GM23338 (cell line): Measurements from ENCODE around the gene MAPKBP1. TPM values are rescaled to one million over a fixed set of nuclear protein-coding genes. Genes with fewer than 3 reads are reported as not detected.

Experiments
- ATAC-seq: fragments of 200-7000 bp; cut with Tn5 transposase; 3 replicates; pipeline ENCODE4 v1.9.1; 2020
- DNase-seq: peaks from one replicate; pipeline ENCODE4 v3.0.0-alpha.2; 2015; ENCODE audit warnings: low spot score
- H2AFZ ChIP-seq: fragments of 200-600 bp; sonication (generic); 2 replicates; pipeline ENCODE4 v1.8.0; 2016; ENCODE audit warnings: antibody characterized with exemption, mild to moderate bottlenecking, moderate library complexity
- H3F3A ChIP-seq: fragments of 200-600 bp; sonication (generic); replicated peaks from 2 replicates; pipeline ENCODE4 v1.8.0; 2017; ENCODE audit warnings: antibody characterized with exemption, mixed run types, low read depth
- H3K27ac ChIP-seq: fragments of 200-600 bp; sonication (generic); 2 replicates; pipeline ENCODE4 v1.6.1; 2016; ENCODE audit warnings: low read depth
- H3K27me3 ChIP-seq: fragments of 200-600 bp; sonication (generic); 2 replicates; pipeline ENCODE4 v1.8.0; 2016; ENCODE audit warnings: mild to moderate bottlenecking, mixed run types, moderate library complexity; ENCODE audit not compliant: insufficient read depth
- H3K36me3 ChIP-seq: fragments of 200-600 bp; sonication (generic); 2 replicates; pipeline ENCODE4 v1.8.0; 2016; ENCODE audit warnings: mild to moderate bottlenecking; ENCODE audit not compliant: insufficient read depth
- H3K4me1 ChIP-seq: fragments of 200-600 bp; sonication (generic); 2 replicates; pipeline ENCODE4 v1.8.0; 2016; ENCODE audit warnings: mild to moderate bottlenecking, moderate library complexity; ENCODE audit not compliant: insufficient read depth
- H3K4me2 ChIP-seq: fragments of 200-600 bp; sonication (generic); 2 replicates; pipeline ENCODE4 v1.7.1; 2017; ENCODE audit warnings: mixed run types
- H3K4me3 ChIP-seq: fragments of 200-600 bp; sonication (generic); 2 replicates; pipeline ENCODE4 v1.6.1; 2016; ENCODE audit warnings: mixed run types
- H3K79me2 ChIP-seq: fragments of 200-600 bp; sonication (generic); replicated peaks from 2 replicates; pipeline ENCODE4 v1.8.0; 2017; ENCODE audit warnings: mild to moderate bottlenecking; ENCODE audit not compliant: insufficient read depth
- H3K9me2 ChIP-seq: fragments of 200-600 bp; sonication (generic); 2 replicates; pipeline ENCODE4 v1.8.0; 2017; ENCODE audit not compliant: insufficient read depth
- H4K20me1 ChIP-seq: fragments of 200-600 bp; sonication (generic); replicated peaks from 2 replicates; pipeline ENCODE4 v1.8.0; 2017; ENCODE audit warnings: mild to moderate bottlenecking; ENCODE audit not compliant: insufficient read depth
- H3K27ac Mint-ChIP-seq: 2 replicates; pipeline ENCODE4 v1.8.0; 2020; ENCODE audit warnings: inconsistent platforms, mild to moderate bottlenecking, moderate library complexity, mixed read lengths
- H3K27me3 Mint-ChIP-seq: 3 replicates; pipeline ENCODE4 v1.8.0; 2022; ENCODE audit warnings: low read depth, mild to moderate bottlenecking, moderate library complexity, mixed read lengths, inconsistent platforms; ENCODE audit not compliant: insufficient read depth, poor library complexity
- H3K36me3 Mint-ChIP-seq: 3 replicates; pipeline ENCODE4 v1.8.0; 2021; ENCODE audit warnings: low read depth, mild to moderate bottlenecking, inconsistent platforms, moderate library complexity, mixed read lengths
- H3K4me1 Mint-ChIP-seq: 3 replicates; pipeline ENCODE4 v1.8.0; 2020; ENCODE audit warnings: mild to moderate bottlenecking, inconsistent platforms, mixed read lengths
- H3K4me3 Mint-ChIP-seq: 3 replicates; pipeline ENCODE4 v1.8.0; 2021; ENCODE audit warnings: moderate library complexity, mild to moderate bottlenecking, inconsistent platforms, mixed read lengths
- H3K9me3 Mint-ChIP-seq: 3 replicates; pipeline ENCODE4 v1.8.0; 2020; ENCODE audit warnings: moderate library complexity, mild to moderate bottlenecking, inconsistent platforms, mixed read lengths
- CREB1 ChIP-seq: fragments of 250-450 bp; sonication (Bioruptor Pico); IDR thresholded peaks from 2 replicates; pipeline ENCODE4 v1.5.0; 2020; ENCODE audit warnings: low read depth, mild to moderate bottlenecking, moderate library complexity
- ETS1 ChIP-seq: IDR thresholded peaks from 2 replicates; pipeline ENCODE4 v1.6.1; 2016; ENCODE audit warnings: antibody characterized with exemption
- EZH2 ChIP-seq: fragments of 200-600 bp; sonication (generic); IDR thresholded peaks from one replicate; pipeline ENCODE4 v1.8.0; 2017; ENCODE audit warnings: antibody characterized with exemption, mild to moderate bottlenecking, low read depth; ENCODE audit not compliant: unreplicated experiment
- EZH2phosphoT487 ChIP-seq: fragments of 200-600 bp; sonication (generic); IDR thresholded peaks from one replicate; pipeline ENCODE4 v1.8.1; 2018; ENCODE audit warnings: antibody characterized with exemption; ENCODE audit not compliant: unreplicated experiment
- JUNB ChIP-seq: IDR thresholded peaks from one replicate; pipeline ENCODE4 v1.6.1; 2016; ENCODE audit warnings: antibody characterized with exemption; ENCODE audit not compliant: unreplicated experiment
- NANOG ChIP-seq: IDR thresholded peaks from 2 replicates; pipeline ENCODE4 v1.6.1; 2016; ENCODE audit warnings: antibody characterized with exemption, borderline replicate concordance
- POLR2AphosphoS5 ChIP-seq: IDR thresholded peaks from 2 replicates; pipeline ENCODE4 v1.6.1; 2016; ENCODE audit warnings: antibody characterized with exemption, low read depth
- REST ChIP-seq: IDR thresholded peaks from one replicate; pipeline ENCODE4 v1.6.1; 2018; ENCODE audit warnings: antibody characterized with exemption; ENCODE audit not compliant: unreplicated experiment
- STAT1 ChIP-seq: IDR thresholded peaks from one replicate; pipeline ENCODE4 v1.6.1; 2016; ENCODE audit warnings: antibody characterized with exemption; ENCODE audit not compliant: unreplicated experiment
- ZNF114 ChIP-seq: fragments of 250-450 bp; sonication (Bioruptor Pico); IDR thresholded peaks from 2 replicates; pipeline ENCODE4 v1.5.0; 2020; ENCODE audit warnings: mild to moderate bottlenecking, moderate library complexity
- ZNF331 ChIP-seq: fragments of 250-450 bp; sonication (Bioruptor Pico); IDR thresholded peaks from 2 replicates; pipeline ENCODE4 v1.5.0; 2020; ENCODE audit warnings: low read depth, mild to moderate bottlenecking, moderate library complexity
- polyA plus RNA-seq: library from polyadenylated mRNA; unstranded; fragments of >200 nt; fragmentation: Nextera tagmentation; extraction: Ambion mirVana; gene quantifications from 2 replicates; pipeline ENCODE4 v1.2.1, GENCODE V29; 2016
- total RNA-seq: library from RNA; depleted of rRNA; stranded (reverse); fragments of >200 nt; shearing (Covaris generic); gene quantifications from 2 replicates; pipeline ENCODE4 v1.2.3, GENCODE V29; 2014
- TF ChIP-seq, protein P1 (sequence below), 2 experiments: fragments of 200-600 bp in 1 of 2; sonication (generic) in 1 of 2; conservative IDR thresholded peaks; 2 replicates each; pipeline versions ENCODE4 v1.5.1 to v1.6.1; 2016 to 2017; ENCODE audit warnings: antibody characterized with exemption in 2 of 2, low read depth in 2 of 2, mild to moderate bottlenecking in 2 of 2, moderate library complexity in 1 of 2
- TF ChIP-seq, protein P2 (sequence below): fragments of 250-450 bp; sonication (Bioruptor Pico); IDR thresholded peaks from 2 replicates; pipeline ENCODE4 v1.5.0; 2020; ENCODE audit warnings: mild to moderate bottlenecking, moderate library complexity

The MAPKBP1 gene
- total and polyA plus RNA-seq, 2 experiments from 2014 or later, result 1.9 to 8.9 TPM

DNA sequence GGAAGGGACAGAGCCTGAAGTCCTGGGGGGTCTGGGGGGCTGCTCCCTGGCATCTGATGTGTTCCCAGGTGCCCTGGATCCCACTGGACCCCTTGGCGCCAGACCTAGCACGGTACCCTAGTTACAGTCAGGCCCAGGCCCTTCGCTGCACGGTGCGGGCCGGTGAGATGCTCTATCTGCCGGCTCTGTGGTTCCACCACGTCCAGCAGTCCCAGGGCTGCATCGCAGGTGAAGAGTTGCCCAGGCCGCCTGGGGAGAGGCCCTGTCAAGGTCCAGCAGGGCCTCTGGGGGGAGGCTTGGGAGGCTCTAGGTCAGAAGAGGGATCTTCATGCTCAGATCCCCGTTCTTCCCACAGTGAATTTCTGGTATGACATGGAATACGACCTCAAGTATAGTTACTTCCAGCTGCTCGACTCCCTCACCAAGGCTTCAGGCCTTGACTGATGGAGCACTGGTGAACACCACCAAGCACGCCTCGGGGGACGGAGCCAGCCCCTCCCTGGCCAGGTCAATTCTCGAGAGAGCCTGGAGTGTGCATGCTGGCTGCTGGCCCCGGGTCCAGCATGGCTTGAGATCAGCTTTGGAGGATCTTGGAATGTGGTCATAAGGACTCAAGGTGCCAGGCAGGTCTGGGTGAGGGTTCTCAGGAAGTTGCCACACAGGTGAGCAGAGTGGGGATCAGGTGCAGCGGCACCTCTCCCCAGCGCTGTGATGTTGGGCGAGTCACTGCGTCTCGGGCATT lies 62.6 kb downstream of the MAPKBP1 start:
- Histone ChIP-seq H3K36me3 (no peaks in the 10 kb centered on the region; the same call in 1 of the 2 replicates), H3K4me2 (no peak overlapping the region), H3K27ac (no peak overlapping the region), H3K27me3 (no peaks in the 10 kb centered on the region), H2AFZ (no peak overlapping the region), H4K20me1 (no peaks in the 10 kb centered on the region; the same call in 1 of the 2 replicates), H3K9me2 (no peaks in the 10 kb centered on the region), H3F3A (no peaks in the 10 kb centered on the region), H3K4me1 (no peaks in the 10 kb centered on the region), H3K4me3 (no peak overlapping the region), H3K79me2 (no peaks in the 10 kb centered on the region)
- H3K27me3 Mint-ChIP-seq, result peaks cover 8% of the 10 kb centered on the region
- TF ChIP-seq, protein P1, sequence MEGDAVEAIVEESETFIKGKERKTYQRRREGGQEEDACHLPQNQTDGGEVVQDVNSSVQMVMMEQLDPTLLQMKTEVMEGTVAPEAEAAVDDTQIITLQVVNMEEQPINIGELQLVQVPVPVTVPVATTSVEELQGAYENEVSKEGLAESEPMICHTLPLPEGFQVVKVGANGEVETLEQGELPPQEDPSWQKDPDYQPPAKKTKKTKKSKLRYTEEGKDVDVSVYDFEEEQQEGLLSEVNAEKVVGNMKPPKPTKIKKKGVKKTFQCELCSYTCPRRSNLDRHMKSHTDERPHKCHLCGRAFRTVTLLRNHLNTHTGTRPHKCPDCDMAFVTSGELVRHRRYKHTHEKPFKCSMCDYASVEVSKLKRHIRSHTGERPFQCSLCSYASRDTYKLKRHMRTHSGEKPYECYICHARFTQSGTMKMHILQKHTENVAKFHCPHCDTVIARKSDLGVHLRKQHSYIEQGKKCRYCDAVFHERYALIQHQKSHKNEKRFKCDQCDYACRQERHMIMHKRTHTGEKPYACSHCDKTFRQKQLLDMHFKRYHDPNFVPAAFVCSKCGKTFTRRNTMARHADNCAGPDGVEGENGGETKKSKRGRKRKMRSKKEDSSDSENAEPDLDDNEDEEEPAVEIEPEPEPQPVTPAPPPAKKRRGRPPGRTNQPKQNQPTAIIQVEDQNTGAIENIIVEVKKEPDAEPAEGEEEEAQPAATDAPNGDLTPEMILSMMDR (conservative IDR thresholded peaks at IDR 0.05; ENCODE audit: low read depth in 2 of 2), result no peak
- TF ChIP-seq EZH2phosphoT487, result no peak
- no peak for TF ChIP-seq REST
- TF ChIP-seq, protein P2, sequence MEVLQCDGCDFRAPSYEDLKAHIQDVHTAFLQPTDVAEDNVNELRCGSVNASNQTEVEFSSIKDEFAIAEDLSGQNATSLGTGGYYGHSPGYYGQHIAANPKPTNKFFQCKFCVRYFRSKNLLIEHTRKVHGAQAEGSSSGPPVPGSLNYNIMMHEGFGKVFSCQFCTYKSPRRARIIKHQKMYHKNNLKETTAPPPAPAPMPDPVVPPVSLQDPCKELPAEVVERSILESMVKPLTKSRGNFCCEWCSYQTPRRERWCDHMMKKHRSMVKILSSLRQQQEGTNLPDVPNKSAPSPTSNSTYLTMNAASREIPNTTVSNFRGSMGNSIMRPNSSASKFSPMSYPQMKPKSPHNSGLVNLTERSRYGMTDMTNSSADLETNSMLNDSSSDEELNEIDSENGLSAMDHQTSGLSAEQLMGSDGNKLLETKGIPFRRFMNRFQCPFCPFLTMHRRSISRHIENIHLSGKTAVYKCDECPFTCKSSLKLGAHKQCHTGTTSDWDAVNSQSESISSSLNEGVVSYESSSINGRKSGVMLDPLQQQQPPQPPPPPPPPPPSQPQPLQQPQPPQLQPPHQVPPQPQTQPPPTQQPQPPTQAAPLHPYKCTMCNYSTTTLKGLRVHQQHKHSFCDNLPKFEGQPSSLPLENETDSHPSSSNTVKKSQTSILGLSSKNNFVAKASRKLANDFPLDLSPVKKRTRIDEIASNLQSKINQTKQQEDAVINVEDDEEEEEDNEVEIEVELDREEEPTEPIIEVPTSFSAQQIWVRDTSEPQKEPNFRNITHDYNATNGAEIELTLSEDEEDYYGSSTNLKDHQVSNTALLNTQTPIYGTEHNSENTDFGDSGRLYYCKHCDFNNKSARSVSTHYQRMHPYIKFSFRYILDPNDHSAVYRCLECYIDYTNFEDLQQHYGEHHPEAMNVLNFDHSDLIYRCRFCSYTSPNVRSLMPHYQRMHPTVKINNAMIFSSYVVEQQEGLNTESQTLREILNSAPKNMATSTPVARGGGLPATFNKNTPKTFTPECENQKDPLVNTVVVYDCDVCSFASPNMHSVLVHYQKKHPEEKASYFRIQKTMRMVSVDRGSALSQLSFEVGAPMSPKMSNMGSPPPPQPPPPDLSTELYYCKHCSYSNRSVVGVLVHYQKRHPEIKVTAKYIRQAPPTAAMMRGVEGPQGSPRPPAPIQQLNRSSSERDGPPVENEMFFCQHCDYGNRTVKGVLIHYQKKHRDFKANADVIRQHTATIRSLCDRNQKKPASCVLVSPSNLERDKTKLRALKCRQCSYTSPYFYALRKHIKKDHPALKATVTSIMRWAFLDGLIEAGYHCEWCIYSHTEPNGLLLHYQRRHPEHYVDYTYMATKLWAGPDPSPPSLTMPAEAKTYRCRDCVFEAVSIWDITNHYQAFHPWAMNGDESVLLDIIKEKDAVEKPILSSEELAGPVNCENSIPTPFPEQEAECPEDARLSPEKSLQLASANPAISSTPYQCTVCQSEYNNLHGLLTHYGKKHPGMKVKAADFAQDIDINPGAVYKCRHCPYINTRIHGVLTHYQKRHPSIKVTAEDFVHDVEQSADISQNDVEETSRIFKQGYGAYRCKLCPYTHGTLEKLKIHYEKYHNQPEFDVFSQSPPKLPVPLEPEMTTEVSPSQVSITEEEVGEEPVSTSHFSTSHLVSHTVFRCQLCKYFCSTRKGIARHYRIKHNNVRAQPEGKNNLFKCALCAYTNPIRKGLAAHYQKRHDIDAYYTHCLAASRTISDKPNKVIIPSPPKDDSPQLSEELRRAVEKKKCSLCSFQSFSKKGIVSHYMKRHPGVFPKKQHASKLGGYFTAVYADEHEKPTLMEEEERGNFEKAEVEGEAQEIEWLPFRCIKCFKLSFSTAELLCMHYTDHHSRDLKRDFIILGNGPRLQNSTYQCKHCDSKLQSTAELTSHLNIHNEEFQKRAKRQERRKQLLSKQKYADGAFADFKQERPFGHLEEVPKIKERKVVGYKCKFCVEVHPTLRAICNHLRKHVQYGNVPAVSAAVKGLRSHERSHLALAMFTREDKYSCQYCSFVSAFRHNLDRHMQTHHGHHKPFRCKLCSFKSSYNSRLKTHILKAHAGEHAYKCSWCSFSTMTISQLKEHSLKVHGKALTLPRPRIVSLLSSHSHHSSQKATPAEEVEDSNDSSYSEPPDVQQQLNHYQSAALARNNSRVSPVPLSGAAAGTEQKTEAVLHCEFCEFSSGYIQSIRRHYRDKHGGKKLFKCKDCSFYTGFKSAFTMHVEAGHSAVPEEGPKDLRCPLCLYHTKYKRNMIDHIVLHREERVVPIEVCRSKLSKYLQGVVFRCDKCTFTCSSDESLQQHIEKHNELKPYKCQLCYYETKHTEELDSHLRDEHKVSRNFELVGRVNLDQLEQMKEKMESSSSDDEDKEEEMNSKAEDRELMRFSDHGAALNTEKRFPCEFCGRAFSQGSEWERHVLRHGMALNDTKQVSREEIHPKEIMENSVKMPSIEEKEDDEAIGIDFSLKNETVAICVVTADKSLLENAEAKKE (CRISPR knock-in tag), result no peak
- no peak for TF ChIP-seq JUNB
- no peak for TF ChIP-seq POLR2AphosphoS5
- TF ChIP-seq CREB1 (CRISPR knock-in tag), result no peak
- TF ChIP-seq EZH2, result no peak
- no peak for TF ChIP-seq ZNF331 (CRISPR knock-in tag)
- no peak for TF ChIP-seq ZNF114
- no peak for TF ChIP-seq ETS1
- TF ChIP-seq STAT1, result no peak
- TF ChIP-seq NANOG, result no peak
- no peak overlapping the region for H3K4me3 Mint-ChIP-seq
- no peak for DNase-seq
- peaks cover 10% of the 10 kb centered on the region; the same call in 2 of the 3 replicates for H3K36me3 Mint-ChIP-seq
- H3K9me3 Mint-ChIP-seq, result no peaks in the 10 kb centered on the region
- H3K27ac Mint-ChIP-seq, result no peak overlapping the region
- no peak for ATAC-seq
- no peaks in the 10 kb centered on the region; the same call in 2 of the 3 replicates for H3K4me1 Mint-ChIP-seq
